ENCODE measurements around the gene GP5.
A peak's percentile ranks its signal among the peaks of the same experiment; 100 is the strongest.

GP5 gene

GRCh38 chr3:194396859-194397756 lies 2.0 kb downstream of the GP5 start:
- DNase-seq: peak; percentile 46

GRCh38 chr3:194396539-194396858 lies 2.6 kb downstream of the GP5 start:
- no peak for DNase-seq

GRCh38 chr3:194395778-194396538 lies 3.1 kb downstream of the GP5 start:
- peak; percentile 69 for DNase-seq

GRCh38 chr3:194395212-194395611 lies 3.9 kb downstream of the GP5 start:
- no peak for DNase-seq

- DNase-seq: no peak
Observed at GRCh38 chr3:194392576-194392975, 6.5 kb downstream of the GP5 start.

- no peak for DNase-seq
Observed at GRCh38 chr3:194390835-194391234, 8.2 kb downstream of the GP5 start.

- DNase-seq: no peak
Observed at GRCh38 chr3:194389269-194389668, 9.8 kb downstream of the GP5 start.

- DNase-seq: no peak
Observed at GRCh38 chr3:194387926-194388418, 11.1 kb downstream of the GP5 start.

GRCh38 chr3:194387276-194387675 lies 11.8 kb downstream of the GP5 start:
- no peak for DNase-seq

GRCh38 chr3:194386648-194387047 lies 12.4 kb downstream of the GP5 start:
- DNase-seq: no peak

GRCh38 chr3:194386066-194386465 lies 13.0 kb downstream of the GP5 start:
- DNase-seq: no peak

- no peak for DNase-seq
Observed at GRCh38 chr3:194384569-194385001, 14.5 kb downstream of the GP5 start.

- DNase-seq: no peak
Observed at GRCh38 chr3:194384156-194384555, 14.9 kb downstream of the GP5 start.

GRCh38 chr3:194383276-194383940 lies 15.7 kb downstream of the GP5 start:
- DNase-seq: no peak

GRCh38 chr3:194382892-194383223 lies 16.2 kb downstream of the GP5 start:
- DNase-seq: no peak

- DNase-seq: no peak
Observed at GRCh38 chr3:194382196-194382891, 16.7 kb downstream of the GP5 start.

- DNase-seq: no peak
Observed at GRCh38 chr3:194381460-194381875, 17.6 kb downstream of the GP5 start.

- DNase-seq: no peak
Observed at GRCh38 chr3:194380326-194380725, 18.7 kb downstream of the GP5 start.

GRCh38 chr3:194379651-194380050 lies 19.4 kb downstream of the GP5 start:
- no peak for DNase-seq

- no peak for DNase-seq
Observed at GRCh38 chr3:194379231-194379630, 19.8 kb downstream of the GP5 start.

GRCh38 chr3:194377708-194378107 lies 21.4 kb downstream of the GP5 start:
- no peak for DNase-seq

GRCh38 chr3:194376241-194376560 lies 22.9 kb downstream of the GP5 start:
- no peak for DNase-seq
